ENCODE results near the gene VEZT. TPM values are rescaled to one million over a fixed set of nuclear protein-coding genes. Genes with fewer than 3 reads are reported as not detected.

The VEZT gene
- polyA plus RNA-seq, 1 of the 3 experiments (the other 2 are of a cell fraction): 41.2 TPM

- Histone ChIP-seq H3K9me2 (no peaks in the 10 kb centered on the region), H3K36me3 (replicated peaks in 1 of 2; ENCODE audit: control insufficient read depth in 1 of 2, insufficient read depth in 2 of 2, low read length in 1 of 2) (no peaks in the 10 kb centered on the region), H4K20me1 (ENCODE audit: insufficient read depth) (no peaks in the 10 kb centered on the region), H3K27me3 (ENCODE audit: insufficient read depth) (no peaks in the 10 kb centered on the region), H3K27ac (ENCODE audit: low read depth in 2 of 2, low read length in 1 of 2) (peak overlapping the region; percentile 62 to 87; a peak in 3 of 4 replicates), H3K9ac (peak overlapping the region; percentile 17; the same call in 1 of the 2 replicates), H3K9me3 (no peaks in the 10 kb centered on the region), H3K4me2 (peak overlapping the region; percentile 30), H3K79me2 (ENCODE audit: insufficient read depth) (peaks cover 70% of the 10 kb centered on the region), H3K4me1 (ENCODE audit: control insufficient read depth in 1 of 2, insufficient read depth in 2 of 2, low read depth in 1 of 2, low read length in 1 of 2) (peaks cover 10 to 48% of the 10 kb centered on the region in 2 experiments), H3K4me3 (ENCODE audit: low read depth in 2 of 2, low read length in 1 of 2) (no peak overlapping the region), H2AFZ (ENCODE audit: low read depth) (no peak overlapping the region), H3F3A (replicated peaks; ENCODE audit: insufficient read depth) (peaks cover 18% of the 10 kb centered on the region)
- TF ChIP-seq MXI1 (IDR thresholded peaks at IDR 0.05; ENCODE audit: low read depth, low read length): no peak
- POLR2A ChIA-PET: no interaction called here
- CTCF ChIA-PET: interaction anchor here (1.1 to 2.1 kb wide), 3 partner anchors 17 to 83 kb away, joined by 3 to 6 read pairs (median 5); partner anchors contain the start of genes FGD6 and VEZT
- 50% methylated on average over 5 of the region's 5 CpGs for WGBS (ENCODE audit: low lambda C conversion rate)
- no peak for DNase-seq
Measured at GRCh38 chr12:95200128-95200894, 17.3 kb upstream of the VEZT start.

GRCh38 chr12:95201056-95201670 lies 16.4 kb upstream of the VEZT start:
- H3K9me2 ChIP-seq: no peaks in the 10 kb centered on the region
- H3K4me3 ChIP-seq (ENCODE audit: low read depth in 2 of 2, low read length in 1 of 2): no peak overlapping the region
- H3K9me3 ChIP-seq: no peaks in the 10 kb centered on the region
- peaks cover 22% of the 10 kb centered on the region for H3F3A ChIP-seq (replicated peaks; ENCODE audit: insufficient read depth)
- WGBS (ENCODE audit: low lambda C conversion rate): 56% methylated on average over 4 of the region's 4 CpGs
- H2AFZ ChIP-seq (ENCODE audit: low read depth): no peak overlapping the region
- no peaks in the 10 kb centered on the region for H3K27me3 ChIP-seq (ENCODE audit: insufficient read depth)
- CTCF ChIA-PET: interaction anchor here (1.7 kb wide), 1 partner anchor 16 kb away, joined by 6 read pairs; the partner anchor contains the start of genes FGD6 and VEZT
- POLR2A ChIA-PET: interaction anchor here (0.7 kb wide), 1 partner anchor 18 kb away, joined by 3 read pairs; no protein-coding TSS in a partner anchor
- no peaks in the 10 kb centered on the region for H3K36me3 ChIP-seq (replicated peaks in 1 of 2; ENCODE audit: control insufficient read depth in 1 of 2, insufficient read depth in 2 of 2, low read length in 1 of 2)
- H3K9ac ChIP-seq: no peak overlapping the region; the same call in 1 of the 2 replicates
- no peak for DNase-seq
- peak overlapping the region; percentile 62 to 87 for H3K27ac ChIP-seq (ENCODE audit: low read depth in 2 of 2, low read length in 1 of 2)
- no peaks in the 10 kb centered on the region for H4K20me1 ChIP-seq (ENCODE audit: insufficient read depth)
- TF ChIP-seq RCOR1 (IDR thresholded peaks at IDR 0.05; ENCODE audit: low read length): no peak
- no peak for TF ChIP-seq ELF1 (IDR thresholded peaks at IDR 0.05)
- no peak for TF ChIP-seq POLR2AphosphoS5 (IDR thresholded peaks at IDR 0.05; ENCODE audit: low read depth, low read length)
- no peak for TF ChIP-seq JUND (IDR thresholded peaks at IDR 0.05)
- TF ChIP-seq TAF1 (IDR thresholded peaks at IDR 0.05; ENCODE audit: borderline replicate concordance, low read depth, low read length): no peak
- TF ChIP-seq FOXJ3 (CRISPR knock-in tag; IDR thresholded peaks at IDR 0.05): no peak
- no peak for TF ChIP-seq NFIC (IDR thresholded peaks at IDR 0.05; ENCODE audit: borderline replicate concordance)
- H3K79me2 ChIP-seq (ENCODE audit: insufficient read depth): peaks cover 72% of the 10 kb centered on the region
- peak overlapping the region; percentile 30 for H3K4me2 ChIP-seq
- H3K4me1 ChIP-seq (ENCODE audit: control insufficient read depth in 1 of 2, insufficient read depth in 2 of 2, low read depth in 1 of 2, low read length in 1 of 2): peaks cover 13 to 56% of the 10 kb centered on the region in 2 experiments

GRCh38 chr12:95202691-95203486 lies 14.7 kb upstream of the VEZT start:
- peaks cover 70% of the 10 kb centered on the region for H3K79me2 ChIP-seq (ENCODE audit: insufficient read depth)
- H3K9me3 ChIP-seq: no peaks in the 10 kb centered on the region
- no peaks in the 10 kb centered on the region for H3K36me3 ChIP-seq (replicated peaks in 1 of 2; ENCODE audit: control insufficient read depth in 1 of 2, insufficient read depth in 2 of 2, low read length in 1 of 2)
- ChIA-PET POLR2A (no interaction called here), CTCF (interaction anchor here (0.9 to 1.1 kb wide), 2 partner anchors 8 to 13 kb away, joined by 3 to 4 read pairs; no protein-coding TSS in a partner anchor)
- peak overlapping the region; percentile 64 for H3K4me2 ChIP-seq
- H3F3A ChIP-seq (replicated peaks; ENCODE audit: insufficient read depth): peaks cover 24% of the 10 kb centered on the region
- H3K4me3 ChIP-seq (ENCODE audit: low read depth in 2 of 2, low read length in 1 of 2): no peak overlapping the region
- no peak overlapping the region for H2AFZ ChIP-seq (ENCODE audit: low read depth)
- H3K9me2 ChIP-seq: no peaks in the 10 kb centered on the region
- 58% methylated on average over 3 of the region's 3 CpGs for WGBS (ENCODE audit: low lambda C conversion rate)
- no peaks in the 10 kb centered on the region for H4K20me1 ChIP-seq (ENCODE audit: insufficient read depth)
- no peak for DNase-seq
- peak overlapping the region; percentile 7; the same call in 1 of the 2 replicates for H3K9ac ChIP-seq
- peak overlapping the region; percentile 74 to 87; a peak in 3 of 4 replicates for H3K27ac ChIP-seq (ENCODE audit: low read depth in 2 of 2, low read length in 1 of 2)
- no peaks in the 10 kb centered on the region for H3K27me3 ChIP-seq (ENCODE audit: insufficient read depth)
- H3K4me1 ChIP-seq (ENCODE audit: control insufficient read depth in 1 of 2, insufficient read depth in 2 of 2, low read depth in 1 of 2, low read length in 1 of 2): peaks cover 13 to 60% of the 10 kb centered on the region in 2 experiments
- TF ChIP-seq NRF1 (IDR thresholded peaks at IDR 0.05; ENCODE audit: low read depth, low read length) (no peak), FOSL2 (IDR thresholded peaks at IDR 0.05; ENCODE audit: borderline replicate concordance, low read depth) (peak; percentile 8; the same call in 1 of the 2 replicates), FOXJ3 (CRISPR knock-in tag; IDR thresholded peaks at IDR 0.05) (no peak), SIN3A (IDR thresholded peaks at IDR 0.05; ENCODE audit: borderline replicate concordance, low read depth, low read length) (no peak), SMC3 (IDR thresholded peaks at IDR 0.05; ENCODE audit: low read depth, low read length) (no peak), REST (IDR thresholded peaks at IDR 0.05; ENCODE audit: low read depth, low read length) (no peak), RCOR1 (IDR thresholded peaks at IDR 0.05; ENCODE audit: low read length) (no peak), GABPA (IDR thresholded peaks at IDR 0.05; ENCODE audit: low read depth) (no peak), RXRA (IDR thresholded peaks at IDR 0.05; ENCODE audit: borderline replicate concordance, low read depth) (no peak)
